Cardiac muscle cell (in vitro differentiated cells and primary cell): ENCODE results near the gene LRRN1. TPM values are rescaled to one million over a fixed set of nuclear protein-coding genes. Genes with fewer than 3 reads are reported as not detected.
"Not testable (repeated sequence)": the region's sequence is repeated elsewhere in the genome, so short reads cannot be mapped to it uniquely, and the experiment has no call there.

Source experiments
- DNase-seq, 2 donors: peaks; one replicate each; pipeline versions ENCODE4 v3.0.0 to v3.0.0-alpha.2; 2010 to 2017; ENCODE audit warnings: low read depth in 1 of 2, low spot score in 1 of 2
- H3K27ac ChIP-seq: fragments of 200-600 bp; sonication (generic); 2 replicates; pipeline ENCODE4 v1.5.1; 2016
- H3K27me3 ChIP-seq: fragments of 200-600 bp; sonication (generic); 2 replicates; pipeline ENCODE4 v1.6.0; 2016; ENCODE audit warnings: control low read depth
- H3K36me3 ChIP-seq: fragments of 200-600 bp; sonication (generic); 2 replicates; pipeline ENCODE4 v1.5.1; 2016; ENCODE audit warnings: control low read depth
- H3K4me1 ChIP-seq: fragments of 200-600 bp; sonication (generic); 2 replicates; pipeline ENCODE4 v1.8.1; 2017; ENCODE audit warnings: low read depth, mild to moderate bottlenecking, mixed run types
- H3K4me3 ChIP-seq: fragments of 200-600 bp; sonication (generic); 2 replicates; pipeline ENCODE4 v1.5.1; 2016; ENCODE audit warnings: mild to moderate bottlenecking
- H3K9me3 ChIP-seq: fragments of 200-600 bp; sonication (generic); 2 replicates; pipeline ENCODE4 v1.5.1; 2017; ENCODE audit warnings: low read depth, mild to moderate bottlenecking, control low read depth
- CTCF ChIP-seq: IDR thresholded peaks from 2 replicates; pipeline ENCODE4 v1.5.1; 2012; ENCODE audit warnings: low read depth, mild to moderate bottlenecking, low read length
- polyA plus RNA-seq: library from polyadenylated mRNA; unstranded; fragments of >200 nt; fragmentation: Nextera tagmentation; extraction: Ambion mirVana; gene quantifications from 2 replicates; pipeline ENCODE4 v1.2.1, GENCODE V29; 2016
- total RNA-seq: library from RNA; depleted of rRNA; stranded (reverse); fragments of >200 nt; gene quantifications from 2 replicates; pipeline ENCODE4 v1.2.3, GENCODE V29; 2016

The LRRN1 gene
- total and polyA plus RNA-seq, 2 experiments from 2014 or later, result 2.0 to 3.0 TPM

GRCh38 chr3:3825035-3825434, 25.8 kb downstream of the LRRN1 start:
- Histone ChIP-seq H3K4me3 (no peak overlapping the region), H3K4me1 (no peaks in the 10 kb centered on the region), H3K36me3 (no peaks in the 10 kb centered on the region), H3K27ac (no peak overlapping the region), H3K27me3 (no peaks in the 10 kb centered on the region), H3K9me3 (no peaks in the 10 kb centered on the region)
- TF ChIP-seq CTCF, result no peak
- DNase-seq, result no peak

- Histone ChIP-seq H3K27ac (no peak overlapping the region), H3K4me1 (no peaks in the 10 kb centered on the region), H3K27me3 (no peaks in the 10 kb centered on the region), H3K9me3 (no peaks in the 10 kb centered on the region), H3K36me3 (no peaks in the 10 kb centered on the region), H3K4me3 (no peak overlapping the region)
- no peak for DNase-seq
- TF ChIP-seq CTCF, result no peak
Observed at GRCh38 chr3:3826521-3826920, 27.3 kb downstream of the LRRN1 start.

- H3K36me3 ChIP-seq, result no peaks in the 10 kb centered on the region
- no peaks in the 10 kb centered on the region for H3K9me3 ChIP-seq
- no peak for TF ChIP-seq CTCF
- no peaks in the 10 kb centered on the region for H3K4me1 ChIP-seq
- H3K4me3 ChIP-seq, result no peak overlapping the region
- H3K27ac ChIP-seq, result no peak overlapping the region
- DNase-seq, result no peak
- H3K27me3 ChIP-seq, result no peaks in the 10 kb centered on the region
Observed at GRCh38 chr3:3827111-3827510, 27.9 kb downstream of the LRRN1 start.

- not testable (repeated sequence) for DNase-seq, H3K27ac ChIP-seq, H3K9me3 ChIP-seq, H3K4me1 ChIP-seq, H3K4me3 ChIP-seq, H3K27me3 ChIP-seq, H3K36me3 ChIP-seq
Observed at GRCh38 chr3:3828417-3828816, 29.2 kb downstream of the LRRN1 start.

GRCh38 chr3:3836845-3837244, 37.6 kb downstream of the LRRN1 start:
- Histone ChIP-seq H3K36me3 (no peaks in the 10 kb centered on the region), H3K27ac (no peak overlapping the region), H3K4me3 (no peak overlapping the region), H3K27me3 (no peaks in the 10 kb centered on the region), H3K4me1 (no peaks in the 10 kb centered on the region), H3K9me3 (no peaks in the 10 kb centered on the region)
- no peak for DNase-seq
- no peak for TF ChIP-seq CTCF

GRCh38 chr3:3842356-3842755, 43.1 kb downstream of the LRRN1 start:
- DNase-seq, result no peak
- H3K36me3 ChIP-seq, result no peaks in the 10 kb centered on the region
- no peak for TF ChIP-seq CTCF

More at GRCh38 chr3:3842356-3842755, 43.1 kb downstream of the LRRN1 start:
- Histone ChIP-seq H3K9me3 (no peaks in the 10 kb centered on the region), H3K27ac (no peak overlapping the region), H3K27me3 (no peaks in the 10 kb centered on the region), H3K4me1 (no peaks in the 10 kb centered on the region), H3K4me3 (no peak overlapping the region)
